Epithelial cell of prostate (primary cell): Measurements from ENCODE around the gene SUPT5H.

Experiments
- DNase-seq: peaks from one replicate; pipeline ENCODE4 v3.0.0-alpha.2; 2011; ENCODE audit warnings: low read depth, low spot score
- H3K27ac ChIP-seq: fragments of 450-650 bp; 2 replicates; pipeline ENCODE4 v1.5.1; 2017; ENCODE audit warnings: mild to moderate bottlenecking

Gene SUPT5H

DNA sequence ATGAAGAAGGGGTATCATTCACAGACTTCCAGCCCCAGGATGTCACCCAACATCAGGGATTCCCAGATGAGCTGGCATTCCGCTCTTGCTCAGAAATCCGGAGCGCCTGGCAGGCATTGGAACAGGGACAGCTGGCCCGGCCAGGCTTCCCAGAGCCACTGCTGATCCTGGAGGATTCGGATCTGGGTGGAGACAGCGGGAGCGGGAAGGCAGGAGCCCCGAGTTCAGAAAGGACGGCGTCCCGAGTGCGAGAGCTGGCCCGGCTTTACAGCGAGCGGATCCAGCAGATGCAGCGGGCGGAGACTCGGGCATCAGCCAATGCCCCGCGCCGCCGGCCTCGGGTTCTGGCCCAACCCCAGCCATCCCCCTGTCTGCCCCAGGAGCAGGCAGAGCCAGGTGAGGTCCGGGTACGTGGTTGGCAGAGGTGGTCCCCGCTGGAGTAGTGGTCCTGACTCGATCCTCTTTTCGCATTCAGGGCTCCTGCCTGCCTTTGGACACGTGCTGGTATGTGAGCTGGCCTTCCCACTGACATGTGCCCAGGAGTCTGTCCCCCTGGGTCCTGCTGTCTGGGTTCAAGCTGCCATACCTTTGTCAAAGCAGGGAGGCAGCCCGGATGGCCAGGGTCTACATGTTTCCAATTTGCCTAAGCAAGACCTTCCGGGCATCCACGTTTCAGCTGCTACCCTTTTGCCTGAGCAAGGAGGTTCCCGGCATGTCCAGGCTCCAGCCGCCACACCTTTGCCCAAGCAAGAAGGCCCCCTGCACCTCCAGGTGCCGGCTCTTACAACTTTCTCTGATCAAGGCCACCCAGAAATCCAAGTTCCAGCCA lies 21.9 kb upstream of the SUPT5H start:
- no peak for DNase-seq
- no peak overlapping the region for H3K27ac ChIP-seq

DNA sequence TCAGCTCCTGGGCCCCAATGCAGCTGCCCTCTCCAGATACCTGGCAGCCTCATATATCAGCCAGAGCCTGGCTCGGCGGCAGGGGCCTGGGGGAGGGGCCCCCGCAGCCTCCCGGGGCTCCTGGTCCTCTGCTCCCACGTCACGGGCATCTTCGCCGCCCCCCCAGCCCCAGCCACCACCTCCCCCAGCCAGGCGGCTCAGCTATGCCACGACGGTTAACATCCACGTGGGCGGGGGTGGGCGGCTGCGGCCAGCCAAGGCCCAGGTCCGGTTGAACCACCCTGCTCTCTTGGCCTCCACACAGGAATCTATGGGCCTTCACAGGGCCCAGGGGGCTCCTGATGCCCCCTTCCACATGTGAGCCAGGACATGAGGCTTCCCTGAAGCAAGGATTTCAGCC lies 20.4 kb upstream of the SUPT5H start:
- no peak for DNase-seq
- H3K27ac ChIP-seq: no peak overlapping the region

DNA sequence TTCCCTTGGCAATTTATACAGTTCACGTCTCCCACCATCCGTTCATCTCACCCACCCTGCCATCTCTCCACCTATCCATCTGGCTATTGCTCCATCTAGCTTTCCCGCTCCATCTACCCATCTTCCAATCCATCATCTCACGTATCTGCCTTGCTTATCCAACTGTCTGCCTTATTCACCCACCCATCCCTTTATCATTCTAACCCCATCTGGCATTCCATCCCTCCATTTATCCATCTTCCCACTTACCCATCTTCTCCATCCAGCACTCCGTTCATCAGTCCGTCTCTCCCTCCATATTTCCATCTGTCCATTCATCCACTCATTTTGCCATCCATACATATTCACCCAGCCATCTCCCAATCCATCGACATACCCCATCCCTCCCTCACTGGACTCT lies 19.6 kb upstream of the SUPT5H start:
- H3K27ac ChIP-seq: no peak overlapping the region
- DNase-seq: no peak

DNA sequence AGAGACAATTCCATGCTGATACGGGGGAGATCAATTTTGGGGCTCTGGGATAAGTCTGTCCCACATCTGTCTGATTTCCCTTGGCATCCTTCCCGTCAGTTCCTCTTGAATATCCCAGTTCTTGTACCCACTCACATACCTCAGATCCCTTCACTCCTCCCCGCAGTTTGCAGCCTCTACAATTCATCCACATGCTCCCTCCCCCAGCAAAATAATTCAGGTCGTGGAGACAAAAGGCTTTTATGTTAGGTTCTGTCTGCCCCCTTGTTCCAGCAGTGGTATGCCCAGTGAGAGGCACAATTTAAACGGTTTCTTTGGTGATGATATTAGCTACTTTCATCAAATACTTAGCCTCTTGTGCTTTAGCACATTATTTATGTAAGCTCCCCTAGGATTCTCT lies 19.2 kb upstream of the SUPT5H start:
- DNase-seq: no peak
- H3K27ac ChIP-seq: no peak overlapping the region

DNA sequence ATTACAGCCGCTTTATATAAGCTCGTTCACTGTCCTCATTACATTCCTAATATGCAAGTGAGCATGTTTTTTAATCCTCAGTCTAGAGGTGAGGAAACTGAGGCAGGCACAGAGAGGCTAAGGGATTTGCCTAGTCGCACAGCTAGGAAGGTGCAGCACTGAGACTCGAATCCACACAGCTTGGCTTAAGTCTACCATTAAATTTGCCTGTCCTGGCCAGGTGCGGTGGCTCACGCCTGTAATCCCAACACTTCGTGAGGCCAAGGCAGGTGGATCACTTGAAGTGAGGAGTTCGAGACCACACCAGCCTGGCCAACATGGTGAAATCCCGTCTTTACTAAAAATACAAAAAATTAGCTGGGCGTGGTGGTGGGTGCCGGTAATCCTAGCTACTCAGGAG lies 17.7 kb upstream of the SUPT5H start:
- no peak overlapping the region for H3K27ac ChIP-seq
- DNase-seq: no peak

DNA sequence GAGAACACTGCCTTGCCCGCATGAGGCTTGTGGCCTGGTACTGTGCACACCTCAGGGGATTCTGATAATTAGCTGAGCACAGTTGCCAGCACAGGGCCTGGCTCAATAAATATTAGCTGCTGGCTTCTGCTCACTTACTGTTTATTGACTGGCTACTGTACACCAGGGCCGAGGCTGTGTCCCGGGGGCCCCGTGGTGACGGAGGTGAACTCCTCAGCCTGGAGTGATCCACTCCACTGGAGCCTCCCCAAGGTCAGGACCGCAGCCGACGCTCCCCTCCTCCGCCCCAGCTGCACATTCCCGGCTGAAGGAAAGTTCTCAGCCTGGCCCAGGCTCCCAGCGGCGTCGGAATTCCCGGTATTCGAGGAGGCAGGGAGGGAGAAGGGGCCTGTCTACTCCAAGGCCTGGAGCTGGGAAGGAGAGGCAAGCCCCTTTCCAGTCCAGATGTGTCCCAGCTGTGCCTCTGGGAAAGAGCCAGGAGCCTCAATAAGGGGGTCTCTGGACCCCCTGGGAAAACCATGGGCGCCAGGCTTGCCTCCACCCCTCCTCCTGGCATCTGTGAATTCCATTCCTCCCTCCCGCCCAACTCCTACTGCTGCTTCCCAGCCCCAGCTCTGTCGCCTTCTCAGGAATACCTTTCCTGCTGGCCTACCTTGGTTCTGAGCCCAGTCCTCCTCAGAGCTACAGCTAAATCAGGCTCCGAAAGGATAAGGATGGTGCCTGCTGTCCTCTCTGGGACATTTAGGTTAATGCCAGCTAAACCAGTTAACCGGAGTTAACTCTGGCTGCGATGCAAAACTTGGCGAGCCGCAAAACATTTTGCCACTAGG lies 16.9 kb upstream of the SUPT5H start:
- DNase-seq: no peak
- H3K27ac ChIP-seq: no peak overlapping the region

DNA sequence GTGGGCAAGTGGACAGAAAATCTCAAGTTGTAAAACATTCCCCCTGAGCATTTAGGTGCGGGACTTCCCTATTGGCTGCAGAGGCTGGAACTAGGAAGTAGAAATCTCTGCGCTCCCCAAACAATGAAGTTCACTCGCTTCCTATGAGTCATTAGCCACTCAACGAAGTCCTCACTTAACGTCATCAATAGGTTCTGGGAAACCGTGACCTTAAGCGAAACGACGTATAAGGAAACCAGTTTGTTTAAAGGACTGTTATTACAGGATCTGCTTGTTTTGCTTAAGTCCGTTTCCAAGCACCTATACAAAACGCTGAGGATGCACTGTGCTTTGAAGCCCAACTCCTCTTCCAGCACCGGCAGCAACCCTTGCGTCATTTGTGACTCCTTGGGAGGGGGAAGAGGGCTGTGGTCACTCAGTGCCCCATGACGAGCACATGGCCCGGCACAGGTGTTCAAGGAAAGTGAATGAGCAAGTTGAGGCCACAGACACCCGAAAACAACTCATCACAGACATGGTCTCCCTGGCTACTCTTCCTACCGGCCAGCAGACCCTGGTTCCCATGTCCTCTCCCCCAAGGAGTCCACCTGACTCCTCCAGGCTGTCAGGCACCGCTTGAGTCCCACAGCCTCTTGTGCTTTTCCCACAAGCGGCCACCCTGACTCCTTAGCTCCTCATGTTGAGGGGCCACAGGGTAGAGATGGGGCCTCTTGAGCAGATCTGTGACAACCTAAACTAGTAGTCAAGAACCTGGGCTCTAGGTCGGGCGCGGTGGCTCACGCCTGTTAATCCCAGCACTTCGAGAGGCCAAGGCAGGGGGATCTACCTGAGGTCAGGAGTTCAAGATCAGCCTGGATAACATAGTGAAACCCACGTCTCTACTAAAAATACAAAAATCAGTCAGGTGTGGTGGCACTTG lies 14.4 kb upstream of the SUPT5H start:
- no peak for DNase-seq
- peak overlapping the region; percentile 69 for H3K27ac ChIP-seq

DNA sequence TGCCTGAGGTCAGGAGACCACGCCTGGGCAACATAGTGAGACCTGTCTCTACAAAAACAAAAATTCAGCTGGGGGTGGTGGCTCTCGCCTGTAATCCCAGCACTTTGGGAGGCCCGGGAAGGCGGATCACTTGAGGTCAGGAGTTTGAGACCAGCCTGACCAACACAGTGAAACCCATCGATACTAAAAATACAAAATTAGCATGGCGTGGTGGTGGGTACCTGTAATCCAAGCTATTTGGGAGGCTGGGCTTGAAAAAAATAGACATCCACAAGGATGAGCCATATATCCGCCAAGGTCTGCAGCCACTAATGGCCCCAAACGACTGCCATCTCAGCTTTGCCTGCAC lies 12.7 kb upstream of the SUPT5H start:
- DNase-seq: no peak
- H3K27ac ChIP-seq: peak overlapping the region; percentile 69

DNA sequence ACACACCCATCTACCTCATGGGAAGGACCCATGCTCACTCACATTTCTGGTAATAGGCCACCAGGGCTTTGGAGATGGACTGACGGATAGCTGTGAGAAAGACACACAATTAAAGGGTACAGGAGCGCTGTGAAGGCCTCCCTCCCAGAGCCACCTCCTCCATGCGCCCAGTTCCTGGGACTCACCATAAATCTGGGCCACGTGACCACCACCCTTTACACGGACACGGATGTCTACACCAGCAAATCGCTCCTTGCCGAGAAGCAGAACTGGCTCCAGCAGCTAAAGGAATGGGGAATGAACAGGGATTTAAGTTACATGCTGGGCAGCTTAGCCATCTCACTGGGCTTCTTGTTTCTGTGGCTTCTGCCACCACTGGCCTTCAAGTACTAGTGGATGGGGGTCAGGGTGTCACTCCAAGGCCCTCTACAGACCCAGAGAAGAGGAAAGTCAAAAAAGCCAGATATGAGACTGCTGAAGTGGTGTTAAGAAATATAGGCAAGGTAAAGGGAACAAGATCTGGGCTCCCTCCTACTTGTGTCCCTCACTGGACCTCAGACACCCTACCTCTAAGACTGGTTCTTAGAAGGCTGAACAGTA lies 11.8 kb upstream of the SUPT5H start:
- DNase-seq: no peak
- peak overlapping the region; percentile 73 for H3K27ac ChIP-seq

DNA sequence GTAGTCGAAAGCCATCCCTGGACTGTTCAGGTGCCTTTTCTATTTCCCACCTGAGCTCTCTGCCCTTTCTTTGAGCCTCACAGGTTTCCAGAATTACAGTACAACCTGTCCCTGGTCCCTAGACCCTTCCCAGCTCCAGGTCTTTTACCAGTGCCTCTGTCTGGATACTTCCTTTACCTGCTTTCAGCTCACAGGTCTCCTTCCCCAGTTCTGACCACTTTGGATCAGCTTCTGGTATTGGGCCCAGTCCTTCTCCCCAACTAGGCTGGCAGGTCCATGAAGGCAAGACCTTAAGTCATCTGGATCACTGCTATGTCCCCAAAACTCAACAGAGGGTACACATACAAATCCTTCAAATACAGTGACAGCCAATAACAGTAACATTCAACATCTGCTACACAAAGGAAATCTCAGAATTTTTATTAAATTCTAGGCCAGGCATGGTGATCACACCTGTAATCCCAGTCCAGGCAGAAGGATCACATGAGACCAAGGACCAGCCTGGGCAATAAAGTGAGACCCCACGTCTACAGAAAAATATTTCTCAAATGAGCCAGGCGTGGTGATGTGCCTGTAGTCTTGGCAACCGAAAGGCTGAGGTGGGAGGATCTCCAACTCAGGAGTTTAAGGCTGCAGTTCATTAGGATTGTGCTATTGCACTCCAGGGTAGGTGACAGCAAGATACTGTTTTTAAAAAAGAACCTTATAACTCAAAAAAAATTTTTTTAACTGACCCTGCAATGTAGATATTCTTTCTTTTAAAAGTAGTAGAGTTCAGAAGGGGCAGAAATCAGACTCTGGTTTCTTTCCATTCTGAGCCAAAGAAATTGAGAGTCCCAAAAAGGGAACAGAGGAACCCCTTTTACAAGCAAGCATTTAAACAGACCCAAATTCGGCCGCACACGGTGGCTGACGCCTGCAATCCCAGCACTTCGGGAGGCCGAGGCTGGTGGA lies 11.0 kb upstream of the SUPT5H start:
- no peak for DNase-seq
- peak overlapping the region; percentile 73 for H3K27ac ChIP-seq

DNA sequence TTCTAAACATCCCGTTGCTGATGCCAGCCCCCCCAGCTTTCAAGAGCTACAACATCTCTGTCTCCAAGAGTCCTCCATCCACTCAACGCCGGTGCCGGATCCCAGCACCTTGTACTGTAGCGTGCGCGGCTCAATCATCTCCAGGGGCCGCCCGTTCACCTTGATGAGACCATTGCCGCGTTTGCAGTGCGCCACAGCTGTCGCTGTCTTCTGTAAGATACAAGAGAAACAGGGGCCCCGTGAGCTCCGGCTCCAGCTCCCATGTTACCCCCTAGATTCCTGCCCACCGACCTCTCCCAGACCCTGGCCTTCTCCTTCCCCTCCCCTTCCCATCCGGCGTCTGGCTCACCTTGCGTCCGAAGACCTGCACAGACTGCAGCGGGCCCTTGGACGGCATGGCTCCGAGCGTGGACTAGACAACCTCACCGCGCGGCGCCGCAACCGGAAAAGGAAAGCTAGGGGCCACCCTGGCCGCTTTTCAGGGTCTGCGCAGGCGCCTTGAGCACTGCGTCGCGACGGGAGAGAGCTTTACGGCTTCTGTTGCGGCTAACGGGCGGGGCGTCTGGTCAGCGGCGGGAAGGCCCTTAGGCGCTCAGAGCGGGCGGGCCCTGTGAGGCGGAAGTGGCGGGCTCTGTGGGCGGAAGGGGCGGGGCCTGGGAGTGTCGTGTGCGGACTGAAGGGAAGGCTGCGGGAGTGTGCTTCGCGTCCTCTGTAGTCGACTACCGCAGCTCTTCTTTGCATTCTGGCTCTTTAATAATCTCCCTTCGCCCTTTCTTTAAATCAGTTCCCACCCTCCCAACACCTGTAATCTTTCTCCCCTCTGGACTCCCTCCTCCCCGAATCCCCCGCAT lies 9.7 kb upstream of the SUPT5H start, which contains the start of gene RPS16:
Gene RPS16, minus strand, starts transcription at position 451 of the 851 bp plus-strand sequence. Its CDS starts 54 bp downstream, at position 397.
- DNase-seq: peak; percentile 83
- peak within 1 kb of the TSS; percentile 73 for H3K27ac ChIP-seq

DNA sequence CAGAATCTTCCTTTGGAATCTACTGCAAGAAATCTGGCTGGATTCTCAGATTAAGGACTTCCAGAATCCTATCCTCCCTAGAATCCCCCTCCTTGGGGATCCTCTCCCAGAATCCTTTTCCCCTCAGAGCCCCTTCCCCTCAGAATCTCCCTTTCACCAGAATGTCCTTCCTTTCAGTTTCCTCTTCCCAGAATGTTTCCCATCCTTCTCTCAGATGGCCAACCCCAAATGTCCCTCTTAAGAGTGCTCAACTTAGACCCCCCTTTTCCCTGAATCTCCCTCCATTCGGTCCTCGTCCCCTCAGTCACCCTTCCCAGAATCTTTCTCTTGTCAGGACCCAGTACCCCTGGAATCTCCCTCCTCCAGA lies 9.0 kb upstream of the SUPT5H start:
- no peak for DNase-seq
- H3K27ac ChIP-seq: peak overlapping the region; percentile 73

DNA sequence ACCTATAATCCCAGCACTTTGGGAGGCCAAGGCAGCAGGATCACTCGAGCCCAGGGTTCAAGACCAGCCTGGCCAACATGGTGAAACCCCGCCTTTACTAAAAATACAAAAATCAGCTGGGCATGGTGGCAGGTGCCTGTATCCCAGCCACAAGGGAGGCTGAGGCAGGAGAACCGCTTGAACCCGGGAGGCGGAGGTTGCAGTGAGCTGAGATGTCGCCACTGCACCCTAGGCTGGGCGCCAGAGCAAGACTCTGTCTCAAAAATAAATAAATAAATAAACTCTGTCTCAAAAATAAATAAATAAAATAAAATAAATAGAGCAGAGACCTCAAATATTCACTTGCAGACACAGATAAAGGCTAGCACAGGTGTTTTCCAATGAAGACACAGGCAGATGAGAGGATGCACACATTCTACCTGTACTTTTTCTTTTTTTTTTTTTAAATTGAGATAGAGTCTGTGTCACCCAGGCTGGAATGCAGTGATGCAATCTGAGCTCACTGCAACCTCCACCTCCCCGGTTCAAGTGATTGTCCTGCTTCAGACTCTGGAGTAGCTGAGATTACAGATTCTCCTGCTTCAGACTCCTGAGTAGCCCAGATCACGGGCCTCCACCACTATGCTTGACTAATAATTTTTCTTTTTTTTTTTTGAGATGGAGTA lies 7.0 kb upstream of the SUPT5H start:
- DNase-seq: no peak
- H3K27ac ChIP-seq: peak overlapping the region; percentile 46

DNA sequence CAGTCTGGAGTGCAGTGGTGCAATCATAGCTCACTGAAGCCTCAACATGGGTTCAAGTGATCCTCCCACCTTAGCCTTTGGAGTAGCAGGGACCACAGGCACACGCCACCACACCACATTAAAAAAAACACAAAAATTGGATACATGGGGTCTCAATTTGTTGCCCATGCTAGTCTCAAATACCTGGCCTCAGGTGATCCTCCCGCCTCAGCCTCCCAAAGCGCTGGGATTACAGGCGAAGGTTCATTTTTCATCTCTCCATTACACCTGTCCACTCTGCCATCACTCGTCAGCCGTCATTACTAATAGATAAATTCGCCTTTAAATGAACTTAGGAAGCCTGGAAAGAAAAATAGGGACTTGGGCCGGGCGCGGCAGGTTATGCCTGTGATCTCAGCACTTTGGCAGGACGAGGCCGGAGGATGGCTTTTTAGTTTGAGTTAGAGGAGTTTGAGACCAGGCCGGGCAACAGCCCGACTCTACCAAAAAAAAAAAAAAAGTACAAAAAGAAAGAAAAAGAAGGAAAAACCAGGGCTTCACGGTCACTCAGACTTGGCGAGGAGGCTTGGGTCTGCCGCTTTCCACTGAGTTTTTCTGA lies 685 bp upstream of the SUPT5H start:
- DNase-seq: no peak

DNA sequence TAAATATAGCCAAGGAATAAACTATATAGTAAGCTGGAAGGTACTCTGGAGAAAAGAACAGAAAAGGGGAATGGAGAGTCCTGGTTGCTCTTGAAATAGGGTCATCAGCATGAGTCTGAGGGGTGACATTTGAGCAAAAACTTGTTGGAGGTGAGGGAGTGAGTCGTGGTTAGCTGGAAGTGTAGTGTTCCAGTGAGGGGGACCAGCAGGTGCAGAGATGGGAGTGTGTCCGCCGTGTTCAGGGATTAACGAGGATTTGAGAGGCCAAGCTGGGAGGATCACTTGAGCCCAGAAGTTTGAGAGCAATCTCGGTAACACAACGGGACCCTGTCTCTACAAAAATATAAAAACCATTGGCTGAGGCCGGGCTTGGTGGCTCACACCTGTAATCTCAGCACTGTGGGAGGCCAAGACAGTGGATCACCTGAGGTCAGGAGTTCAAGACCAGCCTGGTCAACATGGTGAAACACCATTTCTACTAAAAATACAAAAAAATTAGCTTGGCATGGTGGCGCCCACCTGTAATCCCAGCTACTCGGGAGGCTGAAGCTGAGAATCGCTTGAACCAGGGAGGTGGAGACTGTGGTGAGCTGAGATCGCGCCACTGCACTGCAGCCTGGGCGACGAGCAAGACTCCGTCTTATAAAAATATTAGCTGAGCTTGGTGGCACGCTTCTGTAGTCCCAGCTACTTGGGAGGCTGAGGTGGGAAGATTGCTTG lies 1.1 kb downstream of the SUPT5H start:
- DNase-seq: no peak
- peak overlapping the region; percentile 77 for H3K27ac ChIP-seq

More for the DNA sequence above, 685 bp upstream of the SUPT5H start:
- H3K27ac ChIP-seq: peak overlapping the region; percentile 77

DNA sequence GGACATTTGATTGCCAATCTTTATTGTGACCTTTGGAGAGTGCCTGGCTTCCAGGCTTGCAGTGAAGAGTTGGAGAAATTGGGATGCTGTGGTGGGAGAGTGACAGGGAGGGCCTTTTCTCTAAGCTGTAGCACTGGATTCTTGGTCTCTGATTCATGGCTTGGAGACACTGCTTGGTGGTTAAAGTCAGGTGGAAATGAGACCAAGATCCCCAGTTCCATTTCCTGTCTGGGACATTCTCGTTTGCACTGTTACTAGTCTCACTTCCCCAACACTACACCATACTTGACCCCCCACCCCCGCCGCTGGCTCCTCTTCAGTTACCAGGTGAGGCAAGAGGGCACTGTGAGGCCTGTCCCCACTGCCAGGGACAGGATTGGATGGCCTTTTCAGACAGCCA lies 2.9 kb downstream of the SUPT5H start:
- peak; percentile 22 for DNase-seq
- H3K27ac ChIP-seq: peak overlapping the region; percentile 76
